ENCODE results near the gene IL5.
A peak's percentile ranks its signal among the peaks of the same experiment; 100 is the strongest.

Gene IL5

DNA sequence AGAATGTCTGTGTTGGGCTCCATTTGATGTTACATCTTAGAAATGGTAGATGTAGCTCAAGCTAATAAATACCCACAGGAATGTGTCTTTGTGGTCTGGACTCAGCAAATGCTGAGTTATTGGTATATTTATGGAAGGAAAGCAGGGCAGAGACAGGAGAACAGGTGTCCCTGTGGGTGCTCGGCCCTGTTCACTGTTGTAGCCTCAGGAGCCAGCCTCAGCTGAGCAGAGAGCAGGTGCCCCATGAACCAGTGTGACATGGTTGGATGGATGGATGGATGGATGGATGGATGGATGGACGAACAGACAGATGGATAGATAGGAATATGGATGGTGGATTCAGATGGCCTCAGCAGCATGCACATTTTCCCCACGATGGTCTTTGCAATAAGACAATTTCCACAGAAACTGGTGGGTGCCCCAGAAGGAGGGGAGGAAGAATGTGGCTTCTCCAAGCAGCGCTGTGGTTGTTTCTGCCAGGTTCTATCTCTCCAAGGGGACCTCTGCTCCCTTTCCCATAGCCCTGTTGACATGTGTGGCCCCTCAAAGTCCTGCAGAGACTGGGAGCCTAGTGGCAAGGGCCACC, 44.5 kb downstream of the IL5 start:
- H3K4me3 ChIP-seq (ENCODE audit: low read length in 2 of 2): no peak overlapping the region
- DNase-seq (ENCODE audit: low spot score): no peak
- no peak overlapping the region for H3K23ac ChIP-seq (ENCODE audit: low read depth, low read length, poor library complexity)
- H3K9ac ChIP-seq (ENCODE audit: low read depth, low read length, poor library complexity): no peak overlapping the region
- no peak overlapping the region for H3K27ac ChIP-seq (replicated peaks; ENCODE audit: low read length)
- H3K18ac ChIP-seq (ENCODE audit: low read length): no peak overlapping the region
- H3K4me2 ChIP-seq (ENCODE audit: insufficient read depth, low read length, poor library complexity, severe bottlenecking): no peak overlapping the region
- no peaks in the 10 kb centered on the region for H3K79me1 ChIP-seq (ENCODE audit: low read depth, low read length)
- H3K9me3 ChIP-seq (replicated peaks in 1 of 2; ENCODE audit: control insufficient read depth in 2 of 2, insufficient read depth in 1 of 2, low read depth in 1 of 2, low read length in 2 of 2): no peaks in the 10 kb centered on the region
- peaks cover 10 to 17% of the 10 kb centered on the region in 2 donors for H3K4me1 ChIP-seq (ENCODE audit: control insufficient read depth in 2 of 2, insufficient read depth in 1 of 2, low read depth in 1 of 2, low read length in 2 of 2)
- no peak overlapping the region for H4K8ac ChIP-seq (ENCODE audit: low read depth, low read length)
- H2AFZ ChIP-seq (ENCODE audit: low read length): no peak overlapping the region
- peak overlapping the region; percentile 14 for H2BK12ac ChIP-seq (ENCODE audit: low read length)
- no peak overlapping the region for H2BK15ac ChIP-seq (ENCODE audit: low read length)
- no peak overlapping the region for H2AK5ac ChIP-seq (ENCODE audit: low read depth, low read length)
- H3K27me3 ChIP-seq (ENCODE audit: control insufficient read depth in 3 of 3, insufficient read depth in 3 of 3, low read depth in 1 of 3, low read length in 3 of 3): peaks cover 0 to 39% (median 11%) of the 10 kb centered on the region in 3 experiments
- H2BK5ac ChIP-seq (ENCODE audit: low read length): no peak overlapping the region
- no peak overlapping the region for H2BK120ac ChIP-seq (ENCODE audit: low read depth, low read length)
- H3K4ac ChIP-seq (ENCODE audit: low read length): no peak overlapping the region
- no CpG with 5 or more reads among the region's 4 CpGs for WGBS, 2 donors (ENCODE audit: extremely low coverage in 2 of 2, insufficient read length in 2 of 2, insufficient replicate concordance in 1 of 2)
- H4K91ac ChIP-seq (ENCODE audit: low read depth, low read length, poor library complexity): no peak overlapping the region
- no peaks in the 10 kb centered on the region for H3K36me3 ChIP-seq (replicated peaks in 1 of 2; ENCODE audit: control insufficient read depth in 2 of 2, insufficient read depth in 2 of 2, low read length in 2 of 2)
- H3K14ac ChIP-seq (ENCODE audit: low read length): no peak overlapping the region

- no peak overlapping the region for H3K4ac ChIP-seq (ENCODE audit: low read length)
- no peak overlapping the region for H2BK120ac ChIP-seq (ENCODE audit: low read depth, low read length)
- H3K4me2 ChIP-seq (ENCODE audit: insufficient read depth, low read length, poor library complexity, severe bottlenecking): no peak overlapping the region
- DNase-seq (ENCODE audit: low spot score): no peak
- no peak overlapping the region for H4K8ac ChIP-seq (ENCODE audit: low read depth, low read length)
- no peak overlapping the region for H2AFZ ChIP-seq (ENCODE audit: low read length)
- no peak overlapping the region for H3K27ac ChIP-seq (replicated peaks; ENCODE audit: low read length)
- H3K79me1 ChIP-seq (ENCODE audit: low read depth, low read length): no peaks in the 10 kb centered on the region
- H3K36me3 ChIP-seq (replicated peaks in 1 of 2; ENCODE audit: control insufficient read depth in 2 of 2, insufficient read depth in 2 of 2, low read length in 2 of 2): no peaks in the 10 kb centered on the region
- H3K14ac ChIP-seq (ENCODE audit: low read length): no peak overlapping the region
- H2AK5ac ChIP-seq (ENCODE audit: low read depth, low read length): peak overlapping the region; percentile 65
- H3K4me1 ChIP-seq (ENCODE audit: control insufficient read depth in 2 of 2, insufficient read depth in 1 of 2, low read depth in 1 of 2, low read length in 2 of 2): peaks cover 10 to 17% of the 10 kb centered on the region in 2 donors
- H3K18ac ChIP-seq (ENCODE audit: low read length): no peak overlapping the region
- H2BK12ac ChIP-seq (ENCODE audit: low read length): no peak overlapping the region
- no peak overlapping the region for H2BK5ac ChIP-seq (ENCODE audit: low read length)
- H3K27me3 ChIP-seq (ENCODE audit: control insufficient read depth in 3 of 3, insufficient read depth in 3 of 3, low read depth in 1 of 3, low read length in 3 of 3): peaks cover 0 to 45% (median 16%) of the 10 kb centered on the region in 3 experiments
- H2BK15ac ChIP-seq (ENCODE audit: low read length): peak overlapping the region; percentile 41
- no peak overlapping the region for H3K23ac ChIP-seq (ENCODE audit: low read depth, low read length, poor library complexity)
- H3K4me3 ChIP-seq (ENCODE audit: low read length in 2 of 2): no peak overlapping the region
- no peaks in the 10 kb centered on the region for H3K9me3 ChIP-seq (replicated peaks in 1 of 2; ENCODE audit: control insufficient read depth in 2 of 2, insufficient read depth in 1 of 2, low read depth in 1 of 2, low read length in 2 of 2)
- H4K91ac ChIP-seq (ENCODE audit: low read depth, low read length, poor library complexity): no peak overlapping the region
- no peak overlapping the region for H3K9ac ChIP-seq (ENCODE audit: low read depth, low read length, poor library complexity)
- WGBS, 2 donors (ENCODE audit: extremely low coverage in 2 of 2, insufficient read length in 2 of 2, insufficient replicate concordance in 1 of 2): no CpG with 5 or more reads among the region's 3 CpGs
Observed at GRCh38 chr5:132498152-132498551, 45.2 kb downstream of the IL5 start.

DNA sequence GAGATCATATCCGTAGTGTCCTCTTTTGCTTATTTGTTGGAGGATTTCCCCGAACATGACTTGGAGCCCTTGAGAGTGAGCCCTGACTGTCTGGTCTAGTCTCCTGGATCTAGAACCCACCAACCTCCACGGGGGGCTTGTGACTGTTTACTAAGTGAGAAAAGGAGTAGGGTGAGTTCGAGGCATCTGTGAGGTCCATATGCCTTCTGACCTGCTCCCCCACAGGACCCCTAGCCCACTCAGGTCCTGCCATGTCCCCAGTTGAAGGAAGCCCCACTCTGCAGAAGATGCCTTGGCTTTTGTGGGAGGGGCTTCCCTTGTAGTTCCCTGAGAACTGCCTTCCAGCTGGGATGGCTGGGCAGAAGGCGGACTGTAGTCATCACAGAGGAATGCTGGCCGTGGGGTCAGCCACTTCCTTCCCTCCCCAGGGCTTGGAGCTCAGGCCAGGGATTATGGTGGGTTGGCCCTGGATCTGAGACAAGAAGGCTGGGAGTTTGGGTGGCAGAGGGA, 45.8 kb downstream of the IL5 start:
- peaks cover 0 to 48% (median 16%) of the 10 kb centered on the region in 3 experiments for H3K27me3 ChIP-seq (ENCODE audit: control insufficient read depth in 3 of 3, insufficient read depth in 3 of 3, low read depth in 1 of 3, low read length in 3 of 3)
- H3K9ac ChIP-seq (ENCODE audit: low read depth, low read length, poor library complexity): no peak overlapping the region
- no peak overlapping the region for H4K8ac ChIP-seq (ENCODE audit: low read depth, low read length)
- H3K4me2 ChIP-seq (ENCODE audit: insufficient read depth, low read length, poor library complexity, severe bottlenecking): no peak overlapping the region
- H3K18ac ChIP-seq (ENCODE audit: low read length): no peak overlapping the region
- no peaks in the 10 kb centered on the region for H3K9me3 ChIP-seq (replicated peaks in 1 of 2; ENCODE audit: control insufficient read depth in 2 of 2, insufficient read depth in 1 of 2, low read depth in 1 of 2, low read length in 2 of 2)
- H2AK5ac ChIP-seq (ENCODE audit: low read depth, low read length): peak overlapping the region; percentile 20
- H2BK12ac ChIP-seq (ENCODE audit: low read length): no peak overlapping the region
- no peak overlapping the region for H4K91ac ChIP-seq (ENCODE audit: low read depth, low read length, poor library complexity)
- peak overlapping the region; percentile 98 for H2AFZ ChIP-seq (ENCODE audit: low read length)
- DNase-seq (ENCODE audit: low spot score): no peak
- peak overlapping the region; percentile 41 for H2BK15ac ChIP-seq (ENCODE audit: low read length)
- no peak overlapping the region for H3K23ac ChIP-seq (ENCODE audit: low read depth, low read length, poor library complexity)
- H3K4me3 ChIP-seq (ENCODE audit: low read length in 2 of 2): peak overlapping the region in 1 of 2 donors; percentile 91
- H3K14ac ChIP-seq (ENCODE audit: low read length): no peak overlapping the region
- no peaks in the 10 kb centered on the region for H3K36me3 ChIP-seq (replicated peaks in 1 of 2; ENCODE audit: control insufficient read depth in 2 of 2, insufficient read depth in 2 of 2, low read length in 2 of 2)
- H3K79me1 ChIP-seq (ENCODE audit: low read depth, low read length): no peaks in the 10 kb centered on the region
- WGBS, 2 donors (ENCODE audit: extremely low coverage in 2 of 2, insufficient read length in 2 of 2, insufficient replicate concordance in 1 of 2): no CpG with 5 or more reads among the region's 6 CpGs
- H2BK120ac ChIP-seq (ENCODE audit: low read depth, low read length): no peak overlapping the region
- H2BK5ac ChIP-seq (ENCODE audit: low read length): no peak overlapping the region
- no peak overlapping the region for H3K27ac ChIP-seq (replicated peaks; ENCODE audit: low read length)
- peaks cover 10 to 17% of the 10 kb centered on the region in 2 donors for H3K4me1 ChIP-seq (ENCODE audit: control insufficient read depth in 2 of 2, insufficient read depth in 1 of 2, low read depth in 1 of 2, low read length in 2 of 2)
- no peak overlapping the region for H3K4ac ChIP-seq (ENCODE audit: low read length)

GRCh38 chr5:132496631-132497487, 46.5 kb downstream of the IL5 start:
- Histone ChIP-seq H3K14ac (ENCODE audit: low read length) (peak overlapping the region; percentile 91), H3K9me3 (replicated peaks in 1 of 2; ENCODE audit: control insufficient read depth in 2 of 2, insufficient read depth in 1 of 2, low read depth in 1 of 2, low read length in 2 of 2) (no peaks in the 10 kb centered on the region), H2BK5ac (ENCODE audit: low read length) (no peak overlapping the region), H2BK120ac (ENCODE audit: low read depth, low read length) (peak overlapping the region; percentile 77), H3K23ac (ENCODE audit: low read depth, low read length, poor library complexity) (peak overlapping the region; percentile 86), H3K79me1 (ENCODE audit: low read depth, low read length) (no peaks in the 10 kb centered on the region), H3K27me3 (ENCODE audit: control insufficient read depth in 3 of 3, insufficient read depth in 3 of 3, low read depth in 1 of 3, low read length in 3 of 3) (peaks cover 3 to 55% (median 22%) of the 10 kb centered on the region in 3 experiments), H2BK15ac (ENCODE audit: low read length) (peak overlapping the region; percentile 40), H3K4me1 (ENCODE audit: control insufficient read depth in 2 of 2, insufficient read depth in 1 of 2, low read depth in 1 of 2, low read length in 2 of 2) (peaks cover 10 to 17% of the 10 kb centered on the region in 2 donors), H3K4ac (ENCODE audit: low read length) (no peak overlapping the region), H3K9ac (ENCODE audit: low read depth, low read length, poor library complexity) (peak overlapping the region; percentile 91), H3K18ac (ENCODE audit: low read length) (peak overlapping the region; percentile 97), H4K91ac (ENCODE audit: low read depth, low read length, poor library complexity) (peak overlapping the region; percentile 99), H2BK12ac (ENCODE audit: low read length) (no peak overlapping the region), H3K27ac (replicated peaks; ENCODE audit: low read length) (peak overlapping the region; percentile 50), H3K4me3 (ENCODE audit: low read length in 2 of 2) (peak overlapping the region; percentile 58 to 91), H4K8ac (ENCODE audit: low read depth, low read length) (no peak overlapping the region), H3K4me2 (ENCODE audit: insufficient read depth, low read length, poor library complexity, severe bottlenecking) (peak overlapping the region; percentile 97), H2AK5ac (ENCODE audit: low read depth, low read length) (peak overlapping the region; percentile 94), H2AFZ (ENCODE audit: low read length) (peak overlapping the region; percentile 98), H3K36me3 (replicated peaks in 1 of 2; ENCODE audit: control insufficient read depth in 2 of 2, insufficient read depth in 2 of 2, low read length in 2 of 2) (no peaks in the 10 kb centered on the region)
- DNase-seq (ENCODE audit: low spot score): peak; percentile 63
- WGBS, 2 donors (ENCODE audit: extremely low coverage in 2 of 2, insufficient read length in 2 of 2, insufficient replicate concordance in 1 of 2): no CpG with 5 or more reads among the region's 62 CpGs

All from neuronal stem cell (in vitro differentiated cells).